ENCODE results near the gene SP140L. TPM values are rescaled to one million over a fixed set of nuclear protein-coding genes. Genes with fewer than 3 reads are reported as not detected.
"Not testable (repeated sequence)": the region's sequence is repeated elsewhere in the genome, so short reads cannot be mapped to it uniquely, and the experiment has no call there.

SP140L gene
- polyA plus RNA-seq, 1 of the 3 experiments (the other 2 are of a cell fraction) = 13.5 TPM

- H2AFZ ChIP-seq (ENCODE audit: low read depth) = no peak overlapping the region
- H3K4me2 ChIP-seq = no peak overlapping the region
- H3K9me3 ChIP-seq = peaks cover 3% of the 10 kb centered on the region; the same call in 1 of the 2 replicates
- H3K79me2 ChIP-seq (ENCODE audit: insufficient read depth) = peaks cover 94% of the 10 kb centered on the region
- H3K27ac ChIP-seq (ENCODE audit: low read depth in 2 of 2, low read length in 1 of 2) = no peak overlapping the region
- 57% methylated on average over 2 of the region's 2 CpGs for WGBS (ENCODE audit: low lambda C conversion rate)
- no peaks in the 10 kb centered on the region for H4K20me1 ChIP-seq (ENCODE audit: insufficient read depth)
- peaks cover 0 to 6% of the 10 kb centered on the region in 2 experiments; a peak in 2 of 4 replicates for H3K4me1 ChIP-seq (ENCODE audit: control insufficient read depth in 1 of 2, insufficient read depth in 2 of 2, low read depth in 1 of 2, low read length in 1 of 2)
- ChIA-PET POLR2A (no interaction called here), CTCF (no interaction called here)
- H3F3A ChIP-seq (replicated peaks; ENCODE audit: insufficient read depth) = peaks cover 25% of the 10 kb centered on the region
- H3K27me3 ChIP-seq (ENCODE audit: insufficient read depth) = no peaks in the 10 kb centered on the region
- TF ChIP-seq MXI1 (IDR thresholded peaks at IDR 0.05; ENCODE audit: low read depth, low read length) = no peak
- no peak for TF ChIP-seq ZBTB33 (IDR thresholded peaks at IDR 0.05; ENCODE audit: borderline replicate concordance, low read depth)
- TF ChIP-seq SMC3 (IDR thresholded peaks at IDR 0.05; ENCODE audit: low read depth, low read length) = no peak
- TF ChIP-seq RCOR1 (IDR thresholded peaks at IDR 0.05; ENCODE audit: low read length) = no peak
- DNase-seq = no peak
- no peak overlapping the region for H3K4me3 ChIP-seq (ENCODE audit: low read depth in 2 of 2, low read length in 1 of 2)
- H3K9me2 ChIP-seq = no peaks in the 10 kb centered on the region
- no peak overlapping the region for H3K9ac ChIP-seq
- peaks cover 0 to 33% of the 10 kb centered on the region in 2 experiments for H3K36me3 ChIP-seq (replicated peaks in 1 of 2; ENCODE audit: control insufficient read depth in 1 of 2, insufficient read depth in 2 of 2, low read length in 1 of 2)
Measured at GRCh38 chr2:230435431-230435830, 108.4 kb downstream of the SP140L start.

- Histone ChIP-seq H3K36me3 (replicated peaks in 1 of 2; ENCODE audit: control insufficient read depth in 1 of 2, insufficient read depth in 2 of 2, low read length in 1 of 2) (peaks cover 2 to 18% of the 10 kb centered on the region in 2 experiments), H3K4me2 (peak overlapping the region; percentile 62), H3K9ac (peak overlapping the region; percentile 64; the same call in 1 of the 2 replicates), H3K4me3 (ENCODE audit: low read depth in 2 of 2, low read length in 1 of 2) (peak overlapping the region in 1 of 2 experiments; percentile 31; a peak in 1 of 4 replicates), H3F3A (replicated peaks; ENCODE audit: insufficient read depth) (peaks cover 50% of the 10 kb centered on the region), H3K27ac (ENCODE audit: low read depth in 2 of 2, low read length in 1 of 2) (peak overlapping the region in 1 of 2 experiments; percentile 83; a peak in 3 of 4 replicates), H3K79me2 (ENCODE audit: insufficient read depth) (peaks cover 80% of the 10 kb centered on the region)
- POLR2A ChIA-PET; CTCF ChIA-PET; H2AFZ ChIP-seq (ENCODE audit: low read depth); H3K9me3 ChIP-seq; H4K20me1 ChIP-seq (ENCODE audit: insufficient read depth); DNase-seq; H3K9me2 ChIP-seq; H3K27me3 ChIP-seq (ENCODE audit: insufficient read depth); H3K4me1 ChIP-seq (ENCODE audit: control insufficient read depth in 1 of 2, insufficient read depth in 2 of 2, low read depth in 1 of 2, low read length in 1 of 2): not testable (repeated sequence)
Measured at GRCh38 chr2:230439121-230439520, 112.1 kb downstream of the SP140L start.

GRCh38 chr2:230439590-230439989 lies 112.6 kb downstream of the SP140L start:
- H2AFZ ChIP-seq (ENCODE audit: low read depth) = peak overlapping the region; percentile 34; the same call in 1 of the 2 replicates
- peaks cover 80% of the 10 kb centered on the region for H3K79me2 ChIP-seq (ENCODE audit: insufficient read depth)
- no peaks in the 10 kb centered on the region for H4K20me1 ChIP-seq (ENCODE audit: insufficient read depth)
- H3K27me3 ChIP-seq (ENCODE audit: insufficient read depth) = no peaks in the 10 kb centered on the region
- H3K27ac ChIP-seq (ENCODE audit: low read depth in 2 of 2, low read length in 1 of 2) = peak overlapping the region; percentile 11 to 83; a peak in 3 of 4 replicates
- H3K36me3 ChIP-seq (replicated peaks in 1 of 2; ENCODE audit: control insufficient read depth in 1 of 2, insufficient read depth in 2 of 2, low read length in 1 of 2) = peaks cover 4 to 22% of the 10 kb centered on the region in 2 experiments
- DNase-seq = no peak
- peak overlapping the region; percentile 14 to 31; a peak in 3 of 4 replicates for H3K4me3 ChIP-seq (ENCODE audit: low read depth in 2 of 2, low read length in 1 of 2)
- H3K4me1 ChIP-seq (ENCODE audit: control insufficient read depth in 1 of 2, insufficient read depth in 2 of 2, low read depth in 1 of 2, low read length in 1 of 2) = peaks cover 0 to 9% of the 10 kb centered on the region in 2 experiments; a peak in 2 of 4 replicates
- peaks cover 3% of the 10 kb centered on the region; the same call in 1 of the 2 replicates for H3K9me3 ChIP-seq
- H3F3A ChIP-seq (replicated peaks; ENCODE audit: insufficient read depth) = peaks cover 45% of the 10 kb centered on the region
- H3K9me2 ChIP-seq = no peaks in the 10 kb centered on the region
- 9% methylated on average over 2 of the region's 2 CpGs for WGBS (ENCODE audit: low lambda C conversion rate)
- TF ChIP-seq NRF1 (IDR thresholded peaks at IDR 0.05; ENCODE audit: low read depth, low read length) (no peak), ELF1 (IDR thresholded peaks at IDR 0.05) (0 out of 2 replicates have a peak, but pooled peaks have one; percentile 32), MEF2A (IDR thresholded peaks at IDR 0.05; ENCODE audit: borderline replicate concordance, low read depth) (no peak), NFIC (IDR thresholded peaks at IDR 0.05; ENCODE audit: borderline replicate concordance) (no peak), MAX (IDR thresholded peaks at IDR 0.05; ENCODE audit: low read depth) (no peak), IRF3 (IDR thresholded peaks at IDR 0.05; ENCODE audit: low read depth, low read length) (no peak), RCOR1 (IDR thresholded peaks at IDR 0.05; ENCODE audit: low read length) (no peak), USF1 (IDR thresholded peaks at IDR 0.05; ENCODE audit: borderline replicate concordance, low read depth) (no peak), EP300 (IDR thresholded peaks at IDR 0.05; ENCODE audit: borderline replicate concordance in 1 of 2, low read depth in 1 of 2, low read length in 1 of 2) (no peak), FOXM1 (IDR thresholded peaks at IDR 0.05; ENCODE audit: low read depth) (no peak), SMC3 (IDR thresholded peaks at IDR 0.05; ENCODE audit: low read depth, low read length) (no peak), JUND (IDR thresholded peaks at IDR 0.05) (0 out of 2 replicates have a peak, but pooled peaks have one; percentile 11), PBX3 (IDR thresholded peaks at IDR 0.05) (no peak), RAD21 (IDR thresholded peaks at IDR 0.05; ENCODE audit: low read length) (no peak), SIN3A (IDR thresholded peaks at IDR 0.05; ENCODE audit: borderline replicate concordance, low read depth, low read length) (no peak), TEAD4 (IDR thresholded peaks at IDR 0.05; ENCODE audit: borderline replicate concordance, insufficient read depth) (no peak)
- ChIA-PET POLR2A (no interaction called here), CTCF (no interaction called here)
- H3K9ac ChIP-seq = peak overlapping the region; percentile 64
- peak overlapping the region; percentile 62 for H3K4me2 ChIP-seq

Data from SK-N-SH (cell line).